GM21723 (cell line): ENCODE measurements around the gene SBNO2.

ENCODE experiments used
- ATAC-seq: cut with Tn5 transposase; IDR thresholded peaks from one replicate; pipeline ENCODE4 v1.9.1; 2021; ENCODE audit warnings: mild to moderate bottlenecking, moderate library complexity; ENCODE audit not compliant: unreplicated experiment

The SBNO2 gene, protein sequence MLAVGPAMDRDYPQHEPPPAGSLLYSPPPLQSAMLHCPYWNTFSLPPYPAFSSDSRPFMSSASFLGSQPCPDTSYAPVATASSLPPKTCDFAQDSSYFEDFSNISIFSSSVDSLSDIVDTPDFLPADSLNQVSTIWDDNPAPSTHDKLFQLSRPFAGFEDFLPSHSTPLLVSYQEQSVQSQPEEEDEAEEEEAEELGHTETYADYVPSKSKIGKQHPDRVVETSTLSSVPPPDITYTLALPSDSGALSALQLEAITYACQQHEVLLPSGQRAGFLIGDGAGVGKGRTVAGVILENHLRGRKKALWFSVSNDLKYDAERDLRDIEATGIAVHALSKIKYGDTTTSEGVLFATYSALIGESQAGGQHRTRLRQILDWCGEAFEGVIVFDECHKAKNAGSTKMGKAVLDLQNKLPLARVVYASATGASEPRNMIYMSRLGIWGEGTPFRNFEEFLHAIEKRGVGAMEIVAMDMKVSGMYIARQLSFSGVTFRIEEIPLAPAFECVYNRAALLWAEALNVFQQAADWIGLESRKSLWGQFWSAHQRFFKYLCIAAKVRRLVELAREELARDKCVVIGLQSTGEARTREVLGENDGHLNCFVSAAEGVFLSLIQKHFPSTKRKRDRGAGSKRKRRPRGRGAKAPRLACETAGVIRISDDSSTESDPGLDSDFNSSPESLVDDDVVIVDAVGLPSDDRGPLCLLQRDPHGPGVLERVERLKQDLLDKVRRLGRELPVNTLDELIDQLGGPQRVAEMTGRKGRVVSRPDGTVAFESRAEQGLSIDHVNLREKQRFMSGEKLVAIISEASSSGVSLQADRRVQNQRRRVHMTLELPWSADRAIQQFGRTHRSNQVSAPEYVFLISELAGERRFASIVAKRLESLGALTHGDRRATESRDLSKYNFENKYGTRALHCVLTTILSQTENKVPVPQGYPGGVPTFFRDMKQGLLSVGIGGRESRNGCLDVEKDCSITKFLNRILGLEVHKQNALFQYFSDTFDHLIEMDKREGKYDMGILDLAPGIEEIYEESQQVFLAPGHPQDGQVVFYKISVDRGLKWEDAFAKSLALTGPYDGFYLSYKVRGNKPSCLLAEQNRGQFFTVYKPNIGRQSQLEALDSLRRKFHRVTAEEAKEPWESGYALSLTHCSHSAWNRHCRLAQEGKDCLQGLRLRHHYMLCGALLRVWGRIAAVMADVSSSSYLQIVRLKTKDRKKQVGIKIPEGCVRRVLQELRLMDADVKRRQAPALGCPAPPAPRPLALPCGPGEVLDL (N-terminal part only)

DNA sequence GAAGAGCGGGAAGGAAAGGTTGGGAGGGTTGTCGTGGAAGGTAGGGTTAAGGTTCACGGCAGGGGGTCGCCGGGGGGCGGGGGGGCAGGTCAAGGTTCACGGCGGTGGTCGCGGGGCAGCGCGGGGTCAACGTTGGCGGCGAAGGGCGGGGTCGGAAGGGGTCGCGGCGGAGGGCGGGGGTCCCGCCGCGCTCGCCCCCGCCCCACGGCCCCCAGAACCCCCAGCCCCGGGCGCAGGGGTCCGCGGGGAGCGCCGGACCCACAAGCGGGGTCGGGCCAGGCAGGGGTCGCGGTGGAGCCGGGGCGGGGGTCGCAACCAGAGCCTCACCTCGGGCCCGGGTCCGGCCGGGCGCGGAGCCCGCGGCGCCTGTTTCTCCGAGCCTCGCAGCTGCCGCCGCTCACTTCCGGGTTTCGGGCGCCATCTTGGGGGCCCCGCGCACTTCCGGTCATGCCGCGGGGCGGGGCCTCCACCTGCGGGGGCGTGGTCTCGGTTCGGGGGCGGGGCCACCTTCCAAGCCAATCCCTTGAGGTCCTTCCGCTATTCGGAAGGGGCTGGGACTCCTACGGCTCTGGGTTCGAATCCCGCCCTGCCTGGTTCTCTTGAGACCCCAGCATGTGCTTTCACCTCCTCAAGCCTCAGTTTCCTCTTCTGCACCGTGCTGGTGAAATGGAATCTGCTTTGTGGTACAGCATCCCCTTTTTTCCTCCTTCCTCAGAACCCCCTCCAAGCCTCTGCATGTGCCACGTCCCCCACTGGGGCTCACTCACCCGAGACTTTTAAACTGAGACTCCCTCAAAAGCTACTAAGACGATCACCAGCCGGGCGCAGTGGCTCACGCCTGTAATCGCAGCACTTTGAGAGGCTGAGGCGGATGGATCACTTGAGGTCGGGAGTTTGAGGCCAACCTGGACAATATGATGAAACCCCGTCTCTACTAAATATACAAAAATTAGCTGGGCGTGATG lies at the start of gene SBNO2:
TSS of gene SBNO2 (minus strand) at position 424 of the 965 bp plus-strand sequence. CDS start 19,992 bp downstream, outside the sequence.
- ATAC-seq: no peak

DNA sequence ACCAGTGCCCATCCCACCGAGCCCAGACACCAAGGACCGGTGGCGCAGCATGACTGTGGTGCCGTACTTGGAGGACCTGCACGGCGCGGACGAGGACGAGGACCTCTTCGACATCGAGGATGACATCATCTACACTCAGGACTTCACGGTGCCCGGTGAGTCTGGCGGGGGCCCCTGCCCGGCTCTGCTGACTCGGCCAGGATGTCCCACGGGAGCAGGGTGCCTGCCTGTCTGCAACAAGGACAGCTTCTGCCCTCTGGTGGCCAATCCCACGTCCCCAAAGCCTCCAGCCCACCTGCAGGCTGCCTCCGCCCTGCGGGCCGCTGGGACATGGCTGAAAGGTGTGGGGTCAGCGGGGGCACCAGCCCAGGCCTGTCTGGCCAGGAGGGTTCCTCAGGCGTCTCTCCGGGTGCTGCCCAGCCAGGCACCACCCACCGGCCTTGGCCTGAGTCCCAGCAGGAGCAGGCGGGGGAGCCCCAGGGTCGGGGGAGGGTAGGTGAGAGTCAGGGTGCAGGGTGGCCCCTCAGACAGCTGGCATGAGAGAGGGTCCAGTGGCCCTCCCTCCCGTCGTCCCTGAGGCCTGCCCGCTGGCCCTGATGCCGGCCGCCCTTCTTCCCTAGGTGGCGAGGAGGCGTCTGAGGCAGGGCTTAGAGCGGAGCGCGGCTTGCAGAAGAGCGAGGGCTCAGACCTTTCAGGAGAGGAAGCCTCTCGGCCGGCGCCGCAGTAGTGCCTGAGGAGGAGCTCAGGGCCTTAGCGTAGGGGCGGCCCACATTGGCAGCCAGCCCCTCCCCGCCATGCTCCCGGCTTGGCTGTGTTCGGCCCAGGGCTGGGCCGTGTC lies 49.2 kb upstream of the SBNO2 start:
- no peak for ATAC-seq

DNA sequence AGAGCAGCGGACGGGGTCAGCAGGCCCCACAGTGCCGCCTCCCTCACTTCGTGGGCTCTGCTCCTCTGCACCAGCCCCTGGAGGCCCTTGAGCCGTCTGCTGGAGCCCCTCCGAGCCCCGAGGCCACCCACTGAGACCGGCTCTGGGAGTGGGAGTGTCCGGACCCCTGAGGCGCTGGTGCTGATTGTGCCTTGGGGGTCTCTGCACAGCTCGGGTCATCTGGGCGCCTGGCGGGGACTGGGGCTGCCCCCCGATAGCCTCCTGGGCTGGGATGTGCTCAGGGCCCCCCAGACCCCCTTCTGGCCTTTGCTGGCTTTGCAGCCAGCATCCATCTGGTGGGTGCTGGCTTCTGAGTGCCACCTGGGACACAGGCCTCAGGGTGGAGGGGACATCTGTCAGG lies 48.3 kb upstream of the SBNO2 start:
- no peak for ATAC-seq

DNA sequence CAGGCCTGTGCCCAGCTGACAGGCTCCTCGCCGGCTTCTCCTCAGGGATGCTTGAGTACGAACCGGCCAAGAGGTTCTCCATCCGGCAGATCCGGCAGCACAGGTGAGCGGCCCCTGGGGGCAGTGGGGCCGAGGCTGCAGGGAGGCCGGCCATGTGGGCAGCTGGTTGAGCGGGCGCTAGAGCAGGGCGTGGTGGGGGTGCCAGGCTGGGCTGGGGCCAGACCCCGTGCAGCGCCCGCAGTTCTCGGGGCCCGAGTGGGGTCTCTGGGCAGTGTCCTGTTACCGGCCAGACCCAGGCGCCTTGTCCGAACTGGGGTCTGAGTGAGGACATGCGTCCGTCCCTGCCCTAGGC lies 47.8 kb upstream of the SBNO2 start:
- no peak for ATAC-seq

DNA sequence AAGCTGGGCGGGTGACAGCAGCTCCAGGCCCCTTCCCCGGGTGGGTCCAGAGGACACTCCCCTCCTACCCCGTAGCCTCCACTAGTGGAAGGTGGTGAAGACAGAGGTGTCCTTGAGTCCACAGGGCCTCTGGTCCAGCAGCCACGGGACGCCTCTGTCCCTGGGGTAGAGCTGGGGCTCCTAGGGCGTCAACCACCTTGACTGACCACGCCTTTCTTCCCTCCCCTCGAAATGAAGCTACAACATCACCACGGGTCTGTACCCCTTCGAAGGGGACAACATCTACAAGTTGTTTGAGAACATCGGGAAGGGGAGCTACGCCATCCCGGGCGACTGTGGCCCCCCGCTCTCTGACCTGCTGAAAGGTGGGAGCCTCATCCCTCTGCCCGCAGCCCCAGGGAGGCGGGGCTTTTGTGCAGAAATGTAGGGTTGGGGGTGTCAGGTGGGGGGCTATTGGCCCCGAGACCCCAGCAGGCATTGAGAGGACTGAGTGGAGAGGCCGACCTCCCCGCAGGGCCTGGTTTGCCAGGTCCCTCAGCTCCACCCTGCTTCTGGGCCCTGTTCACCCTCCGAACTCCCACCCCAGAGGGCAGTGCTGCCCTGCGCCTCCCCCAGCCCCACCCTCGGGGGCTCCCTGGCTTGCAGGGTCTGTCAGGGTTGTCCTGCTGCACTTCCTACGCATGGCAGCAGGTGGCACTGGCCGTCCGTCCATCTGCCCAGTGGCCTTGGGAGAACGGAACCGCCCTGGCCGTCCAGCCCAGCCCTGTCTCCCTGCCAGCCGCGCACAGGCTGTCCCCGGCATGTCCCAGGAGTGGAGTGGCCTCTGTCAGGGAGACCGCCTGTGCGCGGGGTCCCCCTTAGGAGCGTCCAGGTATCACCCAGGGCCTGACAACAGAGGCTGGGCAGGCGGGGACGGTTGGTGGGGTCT lies 47.2 kb upstream of the SBNO2 start:
- ATAC-seq: no peak

DNA sequence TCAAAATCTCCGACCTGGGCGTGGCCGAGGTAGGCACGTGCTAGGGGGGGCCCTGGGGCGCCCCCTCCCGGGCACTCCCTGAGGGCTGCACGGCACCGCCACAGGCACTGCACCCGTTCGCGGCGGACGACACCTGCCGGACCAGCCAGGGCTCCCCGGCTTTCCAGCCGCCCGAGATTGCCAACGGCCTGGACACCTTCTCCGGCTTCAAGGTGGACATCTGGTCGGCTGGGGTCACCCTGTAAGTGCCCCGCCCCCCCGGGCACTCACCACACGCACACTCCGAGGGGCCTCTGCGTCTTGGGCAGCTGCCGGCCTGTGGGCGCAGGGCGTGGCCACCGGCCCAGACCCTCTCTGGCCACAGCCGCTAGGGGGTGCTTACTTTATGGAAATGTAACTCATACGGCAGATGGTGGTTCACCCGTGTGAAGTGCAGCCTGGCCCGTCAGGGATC lies 46.4 kb upstream of the SBNO2 start:
- ATAC-seq: no peak

DNA sequence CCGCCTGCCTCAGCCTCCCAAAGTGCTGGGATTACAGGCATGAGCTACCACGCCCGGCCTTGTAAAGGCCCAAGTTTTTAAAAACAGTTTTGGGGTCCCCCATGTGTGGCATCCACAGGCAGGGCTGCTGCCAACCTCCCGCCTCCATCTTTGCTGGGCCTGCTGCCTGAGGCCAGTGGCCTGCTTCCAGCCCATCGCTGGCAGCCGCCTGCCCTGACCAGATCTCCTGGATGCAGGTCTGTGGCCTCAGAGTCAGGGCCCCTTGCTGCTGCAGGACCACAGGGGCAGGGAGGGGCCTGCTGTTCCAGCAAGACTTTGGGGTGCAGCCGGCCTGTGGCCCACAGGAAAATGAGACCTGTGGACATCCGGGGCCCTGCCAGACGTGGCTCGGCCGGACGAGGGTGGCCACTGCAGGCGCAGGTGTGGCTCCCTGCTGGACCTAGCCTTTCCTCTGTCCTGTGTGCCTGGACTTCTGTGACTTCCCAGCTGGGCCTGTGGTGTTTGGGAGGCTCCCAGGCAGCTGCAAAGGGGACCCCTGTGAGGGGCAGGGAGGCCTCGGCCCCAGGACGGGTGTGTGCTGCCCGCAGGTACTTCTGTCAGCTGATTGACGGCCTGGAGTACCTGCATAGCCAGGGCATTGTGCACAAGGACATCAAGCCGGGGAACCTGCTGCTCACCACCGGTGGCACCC lies 45.9 kb upstream of the SBNO2 start:
- ATAC-seq: no peak

DNA sequence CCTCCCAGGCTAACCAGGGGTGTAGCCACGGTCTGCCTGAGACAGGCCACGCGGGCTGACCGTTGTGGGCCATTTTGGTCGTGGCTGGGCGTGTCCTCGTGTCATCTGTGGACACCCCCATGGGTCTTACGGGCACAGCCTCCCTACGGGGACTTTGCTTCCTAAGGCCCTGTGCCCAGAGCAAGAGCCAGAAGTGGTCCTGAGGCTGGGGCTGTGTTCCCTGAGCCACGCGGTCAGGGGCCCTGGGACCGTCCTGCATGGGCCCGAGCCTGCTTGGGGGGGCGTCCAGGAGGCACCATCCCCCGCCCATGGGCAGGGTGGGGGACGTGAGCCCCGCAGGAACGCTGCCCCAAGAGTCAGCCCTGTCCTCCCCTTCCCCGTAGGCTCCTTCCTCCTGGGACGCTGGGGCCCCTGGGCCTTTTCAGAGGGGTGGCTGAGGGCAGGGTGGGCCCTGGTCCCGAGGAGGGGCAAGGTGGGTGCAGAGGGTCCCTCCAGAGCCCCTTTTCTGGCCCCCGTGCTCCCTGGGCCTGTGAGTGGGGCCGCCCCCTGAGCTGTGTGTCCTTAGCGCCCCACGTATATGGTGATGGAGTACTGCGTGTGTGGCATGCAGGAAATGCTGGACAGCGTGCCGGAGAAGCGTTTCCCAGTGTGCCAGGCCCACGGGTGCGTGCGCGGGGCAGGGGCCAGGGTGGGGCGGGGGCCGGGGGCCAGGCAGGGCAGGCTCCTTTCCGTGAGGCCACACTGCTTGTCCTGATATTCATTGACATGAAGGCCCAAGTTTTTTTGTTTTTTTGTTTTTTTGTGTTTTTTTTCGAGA lies 44.9 kb upstream of the SBNO2 start:
- ATAC-seq: no peak

DNA sequence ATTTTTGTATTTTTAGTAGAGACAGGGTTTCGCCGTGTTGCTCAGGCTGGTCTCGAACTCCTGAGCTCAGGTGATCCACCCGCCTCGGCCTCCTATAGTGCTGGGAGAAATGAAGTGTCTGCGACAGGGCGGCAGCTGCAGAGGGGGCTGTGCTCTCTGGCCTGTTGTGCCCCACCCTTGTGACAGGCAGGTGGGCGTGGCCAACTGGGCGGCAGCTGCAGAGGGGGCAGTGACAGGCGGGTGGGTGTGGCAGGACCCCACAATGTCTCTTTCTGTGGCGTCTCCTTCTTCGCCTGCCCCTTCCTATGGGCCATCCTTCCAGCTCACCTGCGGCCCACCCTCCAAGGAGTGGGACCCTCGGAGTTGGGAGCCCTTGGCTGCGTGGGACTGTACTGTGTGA lies 43.3 kb upstream of the SBNO2 start:
- ATAC-seq: no peak

DNA sequence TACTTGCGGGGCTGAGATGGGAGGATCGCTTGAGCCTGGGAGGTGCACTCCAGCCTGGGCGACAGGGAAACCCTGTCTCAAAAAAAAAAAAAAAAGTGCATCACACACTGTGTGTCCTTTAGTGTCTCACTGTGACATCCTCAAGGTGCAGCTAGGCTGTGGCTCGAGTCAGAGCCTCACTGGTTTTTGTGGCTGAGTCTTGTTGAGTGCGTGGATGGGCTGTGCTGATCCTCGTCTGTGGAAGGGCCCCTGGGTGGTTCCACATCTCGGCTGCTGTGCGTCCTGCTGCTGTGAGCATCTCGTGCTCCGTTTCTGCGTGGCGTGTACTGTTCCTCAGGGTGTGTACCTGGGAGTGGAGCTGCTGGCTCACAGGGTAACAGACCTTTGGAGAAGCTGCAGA lies 42.7 kb upstream of the SBNO2 start:
- ATAC-seq: no peak

DNA sequence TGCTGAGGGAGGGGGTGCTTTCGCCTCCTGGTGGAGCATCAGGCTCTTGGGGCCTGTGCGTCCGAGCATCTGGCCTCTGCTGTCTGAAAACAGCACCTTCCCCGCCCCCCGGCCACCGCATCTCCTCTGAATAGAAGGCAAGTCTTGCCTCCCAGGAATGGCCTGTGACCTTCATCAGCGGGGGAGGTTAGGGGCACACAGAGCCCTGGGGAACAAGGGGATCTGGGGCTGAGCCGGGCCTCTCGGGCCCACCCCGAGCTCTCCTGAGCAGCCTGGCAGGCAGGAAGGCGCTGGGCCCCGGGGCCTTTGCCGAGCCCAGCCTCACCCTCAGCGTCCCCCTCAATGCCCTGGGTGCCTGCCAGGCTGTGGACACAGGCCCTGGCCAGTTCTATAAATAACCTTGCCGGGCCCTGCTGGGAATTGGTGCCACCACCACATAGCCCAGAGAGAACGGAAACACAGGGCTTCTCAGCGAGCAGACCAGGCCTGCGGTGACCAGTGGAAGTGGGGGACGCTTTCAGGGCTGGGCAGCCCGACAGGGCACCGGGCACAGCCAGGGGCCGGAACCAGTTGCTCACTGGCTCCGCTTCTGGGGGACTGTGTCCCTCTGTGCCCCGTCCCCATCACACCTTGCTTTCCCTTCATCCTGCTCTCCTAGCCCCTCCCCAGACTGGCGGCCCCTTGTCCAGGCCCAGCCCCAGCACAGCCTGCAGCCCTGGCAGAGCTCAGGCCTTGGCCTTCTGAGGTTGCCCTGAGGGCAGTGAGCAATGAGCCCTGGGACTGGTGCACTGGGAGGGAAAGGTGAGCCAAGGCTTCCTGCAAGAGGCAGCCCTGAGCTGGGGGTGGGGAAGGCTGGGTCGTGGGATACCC lies 41.0 kb upstream of the SBNO2 start:
- ATAC-seq: no peak

DNA sequence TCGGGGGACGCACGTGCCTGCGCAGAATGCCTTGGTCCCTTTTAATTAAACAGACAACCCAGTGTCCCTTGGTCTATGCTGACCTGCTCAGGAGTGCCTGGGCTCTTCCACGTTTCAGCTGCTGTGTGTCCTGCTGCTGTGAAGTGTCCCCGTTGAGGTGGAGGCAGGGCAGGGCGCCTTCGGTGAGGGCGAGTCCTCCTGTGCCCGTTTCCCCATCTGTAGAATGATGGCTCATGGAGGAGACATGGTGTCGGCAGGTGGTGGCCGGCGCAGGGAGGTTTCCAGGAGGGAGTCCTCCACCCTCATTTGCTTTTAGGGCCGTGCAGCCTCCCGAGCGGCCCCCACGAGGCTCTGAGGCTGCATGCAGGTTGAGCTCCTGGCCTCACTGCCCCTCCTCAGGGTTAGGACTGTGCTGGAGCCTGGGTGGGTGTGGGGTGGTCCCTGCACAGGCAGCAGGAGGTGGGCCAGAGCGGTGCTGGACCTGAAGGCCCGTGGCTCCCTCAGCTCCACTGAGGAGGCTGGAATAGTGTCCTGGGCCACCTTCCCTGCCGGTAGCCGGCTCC lies 40.3 kb upstream of the SBNO2 start:
- no peak for ATAC-seq

DNA sequence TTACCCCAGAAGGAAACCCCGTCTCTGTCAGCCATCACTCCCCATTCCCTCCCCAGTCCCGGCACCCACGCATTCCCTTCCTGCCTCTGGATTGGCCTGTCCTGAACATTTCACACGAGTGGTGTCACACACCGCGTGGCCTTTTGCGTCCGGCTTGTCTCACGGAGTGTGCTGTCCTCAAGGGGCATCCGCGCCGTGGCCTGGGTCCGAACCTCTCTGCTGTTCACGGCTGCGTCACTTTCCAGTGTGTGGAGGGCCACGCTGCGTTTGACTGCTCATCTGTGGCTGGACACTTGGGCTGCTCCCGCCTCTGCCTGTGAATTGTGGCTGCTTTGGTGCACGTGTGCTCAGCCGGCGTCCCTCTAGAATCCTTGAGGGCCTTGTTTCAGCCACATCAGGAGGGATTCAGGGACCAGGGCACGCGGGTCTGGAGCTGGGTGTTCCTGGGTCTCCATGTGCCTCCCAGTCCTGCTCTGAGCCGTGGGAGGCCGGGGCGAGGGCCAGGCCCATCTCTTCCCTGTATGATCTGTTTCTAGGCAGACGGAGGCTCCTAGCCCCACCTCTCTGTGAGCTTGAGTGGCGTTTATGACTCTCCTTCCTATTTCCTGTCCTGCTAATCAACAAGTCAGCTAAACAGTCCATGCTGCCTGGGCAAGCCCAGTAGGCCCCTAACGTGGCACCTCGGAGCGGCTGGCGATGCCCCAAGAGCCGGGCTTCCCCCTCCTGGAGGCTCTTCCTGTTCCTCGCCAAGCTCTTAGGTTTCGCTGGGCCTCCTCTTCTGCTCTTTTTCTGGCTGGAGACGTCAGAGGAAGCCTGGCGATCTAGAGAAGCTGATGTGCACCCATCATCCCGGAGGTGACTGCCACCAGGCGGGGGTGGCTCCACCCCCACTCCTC lies 39.6 kb upstream of the SBNO2 start:
- ATAC-seq: no peak

DNA sequence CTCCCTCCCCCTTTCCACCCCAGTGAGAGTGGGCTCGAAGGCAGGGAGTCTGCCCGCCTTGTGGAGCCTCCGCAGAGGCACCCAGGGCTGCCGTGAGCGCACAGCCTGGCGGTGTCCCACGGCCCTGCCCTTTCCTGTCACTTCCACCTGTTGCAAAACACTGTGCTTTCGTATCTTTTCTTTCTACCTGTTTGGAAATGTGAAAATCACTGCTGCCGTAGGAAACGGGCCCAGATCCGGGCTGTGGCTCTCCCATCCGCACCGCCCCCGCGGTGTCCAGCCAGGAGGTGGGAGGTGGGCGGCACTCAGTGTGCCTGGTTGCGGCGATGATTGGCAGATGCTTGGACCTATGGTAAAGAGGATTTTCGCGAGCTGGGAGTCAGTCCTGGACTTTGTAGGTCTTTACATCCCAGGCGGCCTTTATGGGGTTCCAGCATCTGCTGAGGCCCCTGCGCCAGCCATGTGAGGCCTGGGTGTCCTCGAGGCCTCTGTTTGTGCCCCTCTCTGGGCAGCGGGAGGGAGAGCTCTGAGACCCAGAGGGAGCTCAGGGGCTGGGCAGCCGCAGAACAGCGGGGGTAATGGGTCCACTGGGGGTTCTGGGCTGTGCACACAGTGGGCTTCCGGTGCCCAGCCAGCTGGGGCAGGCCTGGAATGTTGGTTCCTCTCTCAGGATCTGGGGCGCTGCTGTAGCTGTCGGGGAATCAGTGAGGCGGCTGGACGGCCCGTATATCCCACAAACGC lies 37.6 kb upstream of the SBNO2 start:
- ATAC-seq: no peak
